Motor neuron (in vitro differentiated cells): ENCODE data around the gene SMAD2. TPM values are rescaled to one million over a fixed set of nuclear protein-coding genes. Genes with fewer than 3 reads are reported as not detected.
"Not testable (repeated sequence)": the region's sequence is repeated elsewhere in the genome, so short reads cannot be mapped to it uniquely, and the experiment has no call there.

Experiments
- ATAC-seq, 8 experiments: fragments of 200-7000 bp; cut with Tn5 transposase; replicated peaks in 6 of 8; 2 replicates each; pipeline ENCODE4 v1.8.0; 2021; ENCODE audit warnings: mild to moderate bottlenecking in 8 of 8, moderate library complexity in 8 of 8
- H3K27ac ChIP-seq, 2 donors: fragments of 250-450 bp; sonication (Bioruptor Pico); 2 replicates each; pipeline ENCODE4 v1.9.0; 2021; ENCODE audit warnings: antibody characterized with exemption in 2 of 2, mild to moderate bottlenecking in 2 of 2, moderate library complexity in 1 of 2
- H3K4me1 ChIP-seq, 2 donors: fragments of 250-450 bp; sonication (Bioruptor Pico); replicated peaks in 1 of 2; 2 replicates each; pipeline ENCODE4 v1.6.1; 2021; ENCODE audit warnings: antibody characterized with exemption in 2 of 2, mild to moderate bottlenecking in 2 of 2, moderate library complexity in 1 of 2
- H3K4me3 ChIP-seq, 5 donors: fragments of 250-450 bp; sonication (Bioruptor Pico); 2 replicates each; pipeline ENCODE4 v1.9.0; 2021; ENCODE audit warnings: antibody characterized with exemption in 5 of 5, mild to moderate bottlenecking in 5 of 5, moderate library complexity in 4 of 5
- WGBS, 10 experiments: fragments of 450-650 bp; shearing (Covaris generic); methylation state at CpG; one replicate each; pipeline ENCODE4 v1.0.0; 2022; 5-methylcytosine and 5-hydroxymethylcytosine counted together
- in situ Hi-C, 9 experiments: fragments of 400-800 bp; cut with MboI; loops; one replicate each; pipeline ENCODE4 v1.15.0; 2021; ENCODE audit warnings: low sequenced_read_pairs in 9 of 9, low pct_unique_long_range_greater_than_20kb in 2 of 9; ENCODE audit not compliant: unreplicated experiment in 9 of 9
- total RNA-seq, 8 experiments: library from RNA; unstranded; fragments of 300-600 nt; gene quantifications; 2 replicates each; pipeline versions ENCODE4 v1.2.3 to v1.2.4, GENCODE V29; 2022

Gene SMAD2
- 100 to 1,000 TPM in 2 of 8 experiments, 10 to 100 TPM in 6; 46.7 to 116 (median 62.1) TPM for total RNA-seq

GRCh38 chr18:47930199-47930930 is at the start of gene SMAD2:
Gene SMAD2 (minus strand): TSS chr18:47930659. CDS start chr18:47896756, 33,903 bp downstream.
- Histone ChIP-seq H3K4me1 (peaks cover 8 to 19% of the 10 kb centered on the region in 2 donors), H3K27ac (peak within 1 kb of the TSS; percentile 95), H3K4me3 (peak within 1 kb of the TSS; percentile 57 to 100 (median 94))
- no CpG with 5 or more reads among the region's 93 CpGs for WGBS, 10 experiments
- peak; percentile 49 to 83 (median 78) for ATAC-seq
- in situ Hi-C loops: no loop called here

- no peak overlapping the region for H3K4me3 ChIP-seq
- in situ Hi-C loops: no loop called here
- H3K4me1 ChIP-seq: peaks cover 7% of the 10 kb centered on the region in 2 donors
- H3K27ac ChIP-seq: no peak overlapping the region
- ATAC-seq: no peak
- WGBS, 10 experiments: 40 to 83% (median 57%) methylated on average over 1 to 2 of the region's 5 CpGs; no CpG with 5 or more reads in 3 of the 10 experiments
Measured at GRCh38 chr18:47979611-47980200, 49.2 kb upstream of the SMAD2 start.

GRCh38 chr18:47978603-47979002 is 48.1 kb upstream of the SMAD2 start:
- no peak overlapping the region for H3K4me3 ChIP-seq
- no peak overlapping the region for H3K27ac ChIP-seq
- WGBS, 10 experiments: 50 to 83% methylated on average over 1 of the region's 1 CpG; no CpG with 5 or more reads in 8 of the 10 experiments
- in situ Hi-C loops: no loop called here
- ATAC-seq: no peak
- H3K4me1 ChIP-seq: peaks cover 3 to 5% of the 10 kb centered on the region in 2 donors

GRCh38 chr18:47978141-47978540 is 47.7 kb upstream of the SMAD2 start:
- WGBS, 10 experiments: 60 to 100% (median 100%) methylated on average over 1 to 2 of the region's 2 CpGs; no CpG with 5 or more reads in 3 of the 10 experiments

GRCh38 chr18:47975701-47976100 is 45.2 kb upstream of the SMAD2 start:
- Histone ChIP-seq H3K4me3 (no peak overlapping the region), H3K4me1 (peaks cover 3 to 4% of the 10 kb centered on the region in 2 donors), H3K27ac (no peak overlapping the region)
- 50 to 83% (median 72%) methylated on average over 1 to 3 of the region's 4 CpGs; no CpG with 5 or more reads in 3 of the 10 experiments for WGBS, 10 experiments
- ATAC-seq: no peak
- in situ Hi-C loops: no loop called here

More at GRCh38 chr18:47978141-47978540, 47.7 kb upstream of the SMAD2 start:
- in situ Hi-C loops: no loop called here
- H3K4me1 ChIP-seq: peaks cover 2 to 3% of the 10 kb centered on the region in 2 donors
- no peak overlapping the region for H3K4me3 ChIP-seq
- H3K27ac ChIP-seq: no peak overlapping the region
- no peak for ATAC-seq

GRCh38 chr18:47975105-47975504 is 44.6 kb upstream of the SMAD2 start:
- Histone ChIP-seq H3K4me1 (peaks cover 3 to 4% of the 10 kb centered on the region in 2 donors), H3K4me3 (no peak overlapping the region), H3K27ac (no peak overlapping the region)
- in situ Hi-C loops: no loop called here
- ATAC-seq: no peak
- WGBS, 10 experiments: 18 to 70% (median 47%) methylated on average over 2 to 5 of the region's 5 CpGs; no CpG with 5 or more reads in 2 of the 10 experiments

GRCh38 chr18:47970664-47971531 is 40.4 kb upstream of the SMAD2 start:
- ATAC-seq: peak in 4 of 8 experiments; percentile 25 to 64 (median 53)
- in situ Hi-C loops: no loop called here
- no peak overlapping the region for H3K4me3 ChIP-seq
- 50 to 92% (median 65%) methylated on average over 1 to 8 of the region's 9 CpGs; no CpG with 5 or more reads in 2 of the 10 experiments for WGBS, 10 experiments
- no peak overlapping the region for H3K27ac ChIP-seq
- H3K4me1 ChIP-seq: peaks cover 3 to 4% of the 10 kb centered on the region in 2 donors

GRCh38 chr18:47969816-47970215 is 39.4 kb upstream of the SMAD2 start:
- Histone ChIP-seq H3K4me3 (no peak overlapping the region), H3K4me1 (peaks cover 3% of the 10 kb centered on the region in 2 donors), H3K27ac (no peak overlapping the region)
- WGBS, 10 experiments: 36 to 100% (median 81%) methylated on average over 1 to 3 of the region's 4 CpGs
- ATAC-seq: no peak
- in situ Hi-C loops: no loop called here

- Histone ChIP-seq H3K4me3 (no peak overlapping the region), H3K4me1 (peaks cover 3% of the 10 kb centered on the region in 2 donors), H3K27ac (no peak overlapping the region)
- ATAC-seq: no peak
- 38 to 100% (median 71%) methylated on average over 1 to 4 of the region's 4 CpGs; no CpG with 5 or more reads in 1 of the 10 experiments for WGBS, 10 experiments
- in situ Hi-C loops: no loop called here
Measured at GRCh38 chr18:47968721-47969120, 38.3 kb upstream of the SMAD2 start.

- H3K4me3 ChIP-seq: no peak overlapping the region
- in situ Hi-C loops: no loop called here
- H3K4me1 ChIP-seq: peaks cover 3% of the 10 kb centered on the region in 2 donors
- WGBS, 10 experiments: 3 to 100% (median 47%) methylated on average over 1 to 9 of the region's 9 CpGs
- H3K27ac ChIP-seq: no peak overlapping the region
- peak in 3 of 8 experiments; percentile 33 to 90 (median 63) for ATAC-seq
Measured at GRCh38 chr18:47968006-47968676, 37.7 kb upstream of the SMAD2 start.

- Histone ChIP-seq H3K4me3 (no peak overlapping the region), H3K27ac (no peak overlapping the region), H3K4me1 (no peaks in the 10 kb centered on the region)
- no peak for ATAC-seq
- in situ Hi-C loops: no loop called here
- WGBS, 10 experiments: 63 to 100% (median 82%) methylated on average over 1 to 4 of the region's 4 CpGs; no CpG with 5 or more reads in 3 of the 10 experiments
Measured at GRCh38 chr18:47964053-47964452, 33.6 kb upstream of the SMAD2 start.

GRCh38 chr18:47961003-47961402 is 30.5 kb upstream of the SMAD2 start:
- H3K4me1 ChIP-seq, in situ Hi-C loops, ATAC-seq, H3K27ac ChIP-seq, H3K4me3 ChIP-seq: not testable (repeated sequence)
- 44 to 100% (median 91%) methylated on average over 1 to 7 of the region's 7 CpGs for WGBS, 10 experiments
